ENCODE measurements around the gene SOHLH2.

The SOHLH2 gene

DNA sequence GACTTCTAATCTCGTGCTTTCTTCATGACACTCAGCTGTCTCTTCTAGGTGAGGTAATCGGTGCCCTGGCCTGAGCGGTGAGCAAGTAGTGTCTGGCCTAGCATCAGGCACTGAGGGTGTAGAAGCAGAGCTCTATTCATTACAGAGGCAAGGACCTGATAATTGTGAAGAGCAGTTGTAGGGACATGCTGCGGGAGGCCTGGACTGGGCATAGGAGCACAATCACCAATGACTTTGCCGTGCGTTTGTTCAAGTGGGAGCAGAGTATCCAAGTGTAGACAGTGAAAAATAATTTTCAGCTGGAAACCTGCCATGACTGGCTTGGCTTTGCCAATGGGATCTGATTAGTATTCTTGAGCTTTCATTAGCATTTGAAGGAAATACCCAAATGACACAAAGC lies 51.1 kb downstream of the SOHLH2 start:
- Mint-ChIP-seq H3K27ac (peak overlapping the region; percentile 83 to 95 (median 90)), H3K36me3 (ENCODE audit: low read depth) (no peaks in the 10 kb centered on the region), H3K27me3 (ENCODE audit: low read depth) (no peaks in the 10 kb centered on the region), H3K9me3 (no peaks in the 10 kb centered on the region), H3K4me3 (no peak overlapping the region), H3K4me1 (peaks cover 60% of the 10 kb centered on the region)
- no peak for TF ChIP-seq CTCF (IDR thresholded peaks at IDR 0.05; ENCODE audit: unreplicated experiment in 3 of 3)

DNA sequence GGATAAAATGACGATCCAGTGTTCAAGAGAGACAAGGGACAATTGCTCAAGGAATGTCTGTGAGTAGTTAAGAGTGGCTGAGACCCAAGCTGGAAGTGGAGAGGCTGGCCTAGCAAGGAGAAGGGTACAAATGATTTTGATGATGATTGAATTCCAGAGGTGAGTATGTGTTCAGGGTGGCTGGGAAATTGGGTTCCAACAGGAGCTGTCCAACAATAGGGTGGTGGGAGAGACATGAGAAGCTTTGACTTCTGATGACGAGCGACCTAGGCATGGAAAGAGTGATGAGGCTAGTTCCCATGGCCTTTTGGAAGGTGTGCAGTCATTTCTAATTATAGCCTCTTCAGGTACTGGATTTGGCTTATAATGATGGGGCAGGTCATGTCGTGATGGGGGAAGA lies 54.1 kb downstream of the SOHLH2 start:
- Mint-ChIP-seq H3K36me3 (ENCODE audit: low read depth) (no peaks in the 10 kb centered on the region), H3K27me3 (ENCODE audit: low read depth) (no peaks in the 10 kb centered on the region), H3K9me3 (no peaks in the 10 kb centered on the region), H3K4me1 (peaks cover 72% of the 10 kb centered on the region), H3K4me3 (no peak overlapping the region), H3K27ac (peak overlapping the region in 1 of 3 experiments; percentile 1)
- no peak for TF ChIP-seq CTCF (IDR thresholded peaks at IDR 0.05; ENCODE audit: unreplicated experiment in 3 of 3)

- Mint-ChIP-seq H3K27ac (peak overlapping the region in 1 of 3 experiments; percentile 92), H3K36me3 (ENCODE audit: low read depth) (no peaks in the 10 kb centered on the region), H3K9me3 (no peaks in the 10 kb centered on the region), H3K27me3 (ENCODE audit: low read depth) (peaks cover 6% of the 10 kb centered on the region), H3K4me1 (peaks cover 68% of the 10 kb centered on the region), H3K4me3 (no peak overlapping the region)
- no peak for TF ChIP-seq CTCF (IDR thresholded peaks at IDR 0.05; ENCODE audit: unreplicated experiment in 3 of 3)
These were observed 55.7 kb downstream of the SOHLH2 start for GRCh38 chr13:36158611-36159010.

GRCh38 chr13:36157480-36157879 lies 56.9 kb downstream of the SOHLH2 start:
- no peak for TF ChIP-seq CTCF (IDR thresholded peaks at IDR 0.05; ENCODE audit: unreplicated experiment in 3 of 3)
- H3K4me3 Mint-ChIP-seq: no peak overlapping the region
- peaks cover 10% of the 10 kb centered on the region for H3K27me3 Mint-ChIP-seq (ENCODE audit: low read depth)
- no peaks in the 10 kb centered on the region for H3K36me3 Mint-ChIP-seq (ENCODE audit: low read depth)
- H3K27ac Mint-ChIP-seq: peak overlapping the region; percentile 47 to 92 (median 58)
- H3K9me3 Mint-ChIP-seq: no peaks in the 10 kb centered on the region
- H3K4me1 Mint-ChIP-seq: peaks cover 57% of the 10 kb centered on the region

DNA sequence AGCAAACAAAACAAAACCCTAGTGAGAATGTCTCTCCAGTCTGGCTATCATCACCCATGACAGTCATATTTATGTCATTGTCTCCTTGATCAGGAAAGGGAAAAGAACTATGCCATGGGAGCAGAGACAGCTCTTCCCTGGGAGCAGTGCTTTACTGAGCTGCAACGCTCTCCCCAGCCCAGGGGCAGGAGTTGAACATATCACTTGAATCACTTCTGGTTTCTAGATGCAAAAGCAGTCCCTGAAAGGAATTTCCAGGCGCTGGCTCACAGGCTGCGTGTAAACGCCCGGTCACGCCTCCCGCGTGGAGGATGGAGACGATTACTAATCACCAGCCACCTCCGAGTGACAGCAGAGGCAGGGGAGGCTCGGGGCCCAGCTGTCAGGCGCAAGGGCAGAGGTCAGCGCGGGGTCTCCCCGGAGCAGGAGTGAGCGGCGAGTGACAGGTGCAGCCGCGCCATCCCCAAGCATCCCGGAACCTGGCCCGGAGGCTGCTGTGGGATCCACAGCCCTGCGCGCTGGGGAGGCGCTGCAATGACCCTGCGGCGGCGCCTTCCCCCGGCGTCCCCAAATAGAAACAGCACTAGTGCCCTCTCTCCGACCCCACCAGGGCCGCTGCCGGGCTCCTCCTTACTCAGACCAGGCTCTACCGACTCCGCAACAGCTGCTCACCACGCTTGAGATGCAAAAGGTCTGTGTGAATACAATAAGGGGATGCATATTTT lies 59.6 kb downstream of the SOHLH2 start:
- Mint-ChIP-seq H3K9me3 (peaks cover 14% of the 10 kb centered on the region), H3K27me3 (ENCODE audit: low read depth) (peaks cover 10% of the 10 kb centered on the region), H3K36me3 (ENCODE audit: low read depth) (no peaks in the 10 kb centered on the region), H3K4me3 (peak overlapping the region; percentile 75 to 81 (median 78)), H3K4me1 (peaks cover 55% of the 10 kb centered on the region), H3K27ac (peak overlapping the region; percentile 19 to 90 (median 65))
- TF ChIP-seq CTCF (IDR thresholded peaks at IDR 0.05; ENCODE audit: unreplicated experiment in 3 of 3): no peak

- H3K9me3 Mint-ChIP-seq: peaks cover 20% of the 10 kb centered on the region
- no peak for TF ChIP-seq CTCF (IDR thresholded peaks at IDR 0.05; ENCODE audit: unreplicated experiment in 3 of 3)
- peaks cover 38% of the 10 kb centered on the region for H3K4me1 Mint-ChIP-seq
- no peaks in the 10 kb centered on the region for H3K36me3 Mint-ChIP-seq (ENCODE audit: low read depth)
- peak overlapping the region in 1 of 3 experiments; percentile 55 for H3K27ac Mint-ChIP-seq
- peaks cover 10% of the 10 kb centered on the region for H3K27me3 Mint-ChIP-seq (ENCODE audit: low read depth)
- peak overlapping the region in 1 of 3 experiments; percentile 36 for H3K4me3 Mint-ChIP-seq
These were observed 62.8 kb downstream of the SOHLH2 start for GRCh38 chr13:36151591-36151990.

All from nephron (organoid).